GM19463 (cell line): ENCODE data around the gene CASZ1.

ENCODE experiments used
- ATAC-seq: cut with Tn5 transposase; IDR thresholded peaks from one replicate; pipeline ENCODE4 v1.9.1; 2021; ENCODE audit warnings: mild to moderate bottlenecking, moderate library complexity; ENCODE audit not compliant: unreplicated experiment

CASZ1 gene

GRCh38 chr1:10662090-10662688 is 134.3 kb downstream of the CASZ1 start:
- ATAC-seq, result no peak

GRCh38 chr1:10661453-10661852 is 135.0 kb downstream of the CASZ1 start:
- ATAC-seq, result no peak

- ATAC-seq, result no peak
Measured at GRCh38 chr1:10659646-10660540, 136.6 kb downstream of the CASZ1 start.

GRCh38 chr1:10659218-10659617 is 137.2 kb downstream of the CASZ1 start:
- no peak for ATAC-seq

- ATAC-seq, result no peak
Measured at GRCh38 chr1:10658396-10659066, 137.9 kb downstream of the CASZ1 start.

- no peak for ATAC-seq
Measured at GRCh38 chr1:10657088-10657847, 139.2 kb downstream of the CASZ1 start.

- ATAC-seq, result no peak
Measured at GRCh38 chr1:10656431-10656830, 140.0 kb downstream of the CASZ1 start.

- ATAC-seq, result no peak
Measured at GRCh38 chr1:10655002-10655401, 141.4 kb downstream of the CASZ1 start.

GRCh38 chr1:10653370-10654125 is 142.9 kb downstream of the CASZ1 start:
- ATAC-seq, result no peak

- no peak for ATAC-seq
Measured at GRCh38 chr1:10652626-10653025, 143.8 kb downstream of the CASZ1 start.

GRCh38 chr1:10651793-10652192 is 144.7 kb downstream of the CASZ1 start:
- no peak for ATAC-seq

- no peak for ATAC-seq
Measured at GRCh38 chr1:10651389-10651766, 145.1 kb downstream of the CASZ1 start.

GRCh38 chr1:10650556-10651388 is 145.7 kb downstream of the CASZ1 start:
- no peak for ATAC-seq

- ATAC-seq, result no peak
Measured at GRCh38 chr1:10649517-10650201, 146.8 kb downstream of the CASZ1 start.

GRCh38 chr1:10648689-10649516 is 147.5 kb downstream of the CASZ1 start:
- ATAC-seq, result no peak

- no peak for ATAC-seq
Measured at GRCh38 chr1:10647414-10648170, 148.9 kb downstream of the CASZ1 start.

- no peak for ATAC-seq
Measured at GRCh38 chr1:10646347-10646861, 150.0 kb downstream of the CASZ1 start.
